PC-9 (cell line): ENCODE measurements around the gene OXGR1.

Experiments
- EZH2 ChIP-seq: fragments of 200-600 bp; sonication (generic); IDR thresholded peaks from 2 replicates; pipeline ENCODE4 v1.8.0; 2017; ENCODE audit warnings: antibody characterized with exemption, low read depth
- TF ChIP-seq, protein P1 (sequence below): fragments of 200-600 bp; sonication (generic); conservative IDR thresholded peaks from 2 replicates; pipeline ENCODE4 v1.6.1; 2017; ENCODE audit warnings: mixed run types, antibody characterized with exemption, mild to moderate bottlenecking, moderate library complexity

GRCh38 chr13:97015661-97016350 lies 21.5 kb upstream of the OXGR1 start:
- TF ChIP-seq, protein P1, sequence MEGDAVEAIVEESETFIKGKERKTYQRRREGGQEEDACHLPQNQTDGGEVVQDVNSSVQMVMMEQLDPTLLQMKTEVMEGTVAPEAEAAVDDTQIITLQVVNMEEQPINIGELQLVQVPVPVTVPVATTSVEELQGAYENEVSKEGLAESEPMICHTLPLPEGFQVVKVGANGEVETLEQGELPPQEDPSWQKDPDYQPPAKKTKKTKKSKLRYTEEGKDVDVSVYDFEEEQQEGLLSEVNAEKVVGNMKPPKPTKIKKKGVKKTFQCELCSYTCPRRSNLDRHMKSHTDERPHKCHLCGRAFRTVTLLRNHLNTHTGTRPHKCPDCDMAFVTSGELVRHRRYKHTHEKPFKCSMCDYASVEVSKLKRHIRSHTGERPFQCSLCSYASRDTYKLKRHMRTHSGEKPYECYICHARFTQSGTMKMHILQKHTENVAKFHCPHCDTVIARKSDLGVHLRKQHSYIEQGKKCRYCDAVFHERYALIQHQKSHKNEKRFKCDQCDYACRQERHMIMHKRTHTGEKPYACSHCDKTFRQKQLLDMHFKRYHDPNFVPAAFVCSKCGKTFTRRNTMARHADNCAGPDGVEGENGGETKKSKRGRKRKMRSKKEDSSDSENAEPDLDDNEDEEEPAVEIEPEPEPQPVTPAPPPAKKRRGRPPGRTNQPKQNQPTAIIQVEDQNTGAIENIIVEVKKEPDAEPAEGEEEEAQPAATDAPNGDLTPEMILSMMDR: no peak
- TF ChIP-seq EZH2: no peak
